PC-9 (cell line): Measurements from ENCODE around the gene TMEM271. TPM values are rescaled to one million over a fixed set of nuclear protein-coding genes. Genes with fewer than 3 reads are reported as not detected.

Experiments
- BruUV-seq: library from RNA; stranded (reverse); fragments of 400-500 nt; replicated peaks from 2 replicates; lab custom pipeline; 2021; lab: Mats Ljungman, UMichigan
- CTCF ChIA-PET: fragments of 300-600 bp; sonication (Branson Sonifier 250); formaldehyde crosslinking; loops from one replicate; lab custom pipeline; 2022; ENCODE audit warnings: antibody characterized with exemption; lab: Charles Lee
- POLR2A ChIA-PET: fragments of 300-600 bp; sonication (Branson Sonifier 250); formaldehyde crosslinking; loops from one replicate; lab custom pipeline; 2022; ENCODE audit warnings: antibody characterized with exemption; ENCODE audit not compliant: unreplicated experiment; lab: Charles Lee
- DNase-seq, 2 experiments: peaks; one replicate each; pipeline versions ENCODE4 v3.0.0 to v3.0.0-alpha.2; 2015 to 2022; ENCODE audit warnings: mixed read lengths in 1 of 2
- H2AFZ ChIP-seq: fragments of 200-600 bp; sonication (generic); 2 replicates; pipeline ENCODE4 v1.8.1; 2017; ENCODE audit warnings: antibody characterized with exemption
- H3F3A ChIP-seq: fragments of 200-600 bp; sonication (generic); 2 replicates; pipeline ENCODE4 v1.8.1; 2017; ENCODE audit warnings: antibody characterized with exemption, mild to moderate bottlenecking, low read depth; ENCODE audit not compliant: insufficient read depth
- H3K27ac ChIP-seq: fragments of 200-600 bp; sonication (generic); 2 replicates; pipeline ENCODE4 v1.6.1; 2016; ENCODE audit warnings: mixed run types
- H3K27me3 ChIP-seq: fragments of 200-600 bp; sonication (generic); 2 replicates; pipeline ENCODE4 v1.6.1; 2016; ENCODE audit warnings: low read depth, mixed run types; ENCODE audit not compliant: insufficient read depth
- H3K36me3 ChIP-seq: fragments of 200-600 bp; sonication (generic); 2 replicates; pipeline ENCODE4 v1.6.1; 2016; ENCODE audit warnings: low read depth, mixed run types
- H3K4me1 ChIP-seq: fragments of 200-600 bp; sonication (generic); replicated peaks from 2 replicates; pipeline ENCODE4 v1.6.1; 2016; ENCODE audit warnings: mixed run types; ENCODE audit not compliant: insufficient read depth
- H3K4me2 ChIP-seq: fragments of 200-600 bp; sonication (generic); 2 replicates; pipeline ENCODE4 v1.6.1; 2017; ENCODE audit warnings: mixed run types
- H3K4me3 ChIP-seq: fragments of 200-600 bp; sonication (generic); 2 replicates; pipeline ENCODE4 v1.6.1; 2016; ENCODE audit warnings: mixed run types
- H3K79me2 ChIP-seq: fragments of 200-600 bp; sonication (generic); 2 replicates; pipeline ENCODE4 v1.6.1; 2017; ENCODE audit warnings: low read depth, mixed run types
- H3K9me2 ChIP-seq: fragments of 200-600 bp; sonication (generic); 2 replicates; pipeline ENCODE4 v1.8.1; 2017; ENCODE audit warnings: mild to moderate bottlenecking; ENCODE audit not compliant: insufficient read depth
- H3K9me3 ChIP-seq: fragments of 200-600 bp; sonication (generic); 2 replicates; pipeline ENCODE4 v1.8.1; 2016; ENCODE audit warnings: low read depth; ENCODE audit not compliant: insufficient read depth
- H4K20me1 ChIP-seq: fragments of 200-600 bp; sonication (generic); 2 replicates; pipeline ENCODE4 v1.8.1; 2017; ENCODE audit not compliant: insufficient read depth
- CTCF ChIP-seq: fragments of 200-600 bp; sonication (generic); conservative IDR thresholded peaks from 2 replicates; pipeline ENCODE4 v1.6.1; 2017; ENCODE audit warnings: mixed run types, antibody characterized with exemption, mild to moderate bottlenecking, moderate library complexity
- EZH2 ChIP-seq: fragments of 200-600 bp; sonication (generic); IDR thresholded peaks from 2 replicates; pipeline ENCODE4 v1.8.0; 2017; ENCODE audit warnings: antibody characterized with exemption, low read depth
- intact Hi-C: fragments of 100-400 bp; cut with micrococcal nuclease; formaldehyde crosslinking; loops from one replicate; pipeline ENCODE4 v1.10.0; 2022; ENCODE audit not compliant: unreplicated experiment
- total RNA-seq: library from RNA; stranded (reverse); gene quantifications from 2 replicates; pipeline ENCODE4 v1.2.3, GENCODE V29; 2021

Gene TMEM271
- total RNA-seq, 1 experiment from 2014 or later, result not detected

- H3K9me3 ChIP-seq, result peaks cover 6% of the 10 kb centered on the region; the same call in 1 of the 2 replicates
- POLR2A ChIA-PET, result no interaction called here
- no peaks in the 10 kb centered on the region; the same call in 1 of the 2 replicates for H3K9me2 ChIP-seq
- no peaks in the 10 kb centered on the region; the same call in 1 of the 2 replicates for H4K20me1 ChIP-seq
- H3K27ac ChIP-seq, result no peak overlapping the region
- no peaks in the 10 kb centered on the region for H3K4me1 ChIP-seq
- CTCF ChIA-PET, result no interaction called here
- intact Hi-C loops, result no loop called here
- peaks cover 62% of the 10 kb centered on the region for H3K27me3 ChIP-seq
- H3K79me2 ChIP-seq, result no peaks in the 10 kb centered on the region
- H3K4me3 ChIP-seq, result no peak overlapping the region
- TF ChIP-seq CTCF (no peak), EZH2 (no peak)
- BruUV-seq, result no TSS peak
- no peak for DNase-seq
- H3K4me2 ChIP-seq, result no peak overlapping the region
- no peaks in the 10 kb centered on the region for H3K36me3 ChIP-seq
- no peaks in the 10 kb centered on the region for H3F3A ChIP-seq
- H2AFZ ChIP-seq, result no peak overlapping the region
These were observed 5.1 kb upstream of the TMEM271 start for GRCh38 chr4:581181-581580.

GRCh38 chr4:579543-580175 lies 3.6 kb upstream of the TMEM271 start:
- Histone ChIP-seq H3K4me1 (no peaks in the 10 kb centered on the region), H3K36me3 (no peaks in the 10 kb centered on the region), H3K27ac (no peak overlapping the region), H3K9me3 (peaks cover 6% of the 10 kb centered on the region; the same call in 1 of the 2 replicates), H3K27me3 (peaks cover 53% of the 10 kb centered on the region), H3K79me2 (no peaks in the 10 kb centered on the region), H3F3A (no peaks in the 10 kb centered on the region), H4K20me1 (no peaks in the 10 kb centered on the region), H3K4me3 (no peak overlapping the region), H3K4me2 (no peak overlapping the region), H2AFZ (no peak overlapping the region), H3K9me2 (no peaks in the 10 kb centered on the region; the same call in 1 of the 2 replicates)
- TF ChIP-seq EZH2 (no peak), CTCF (no peak)
- no TSS peak for BruUV-seq
- POLR2A ChIA-PET, result interaction anchor here (0.6 kb wide), 1 partner anchor 109 kb away, joined by 3 read pairs; no protein-coding TSS in a partner anchor
- intact Hi-C loops, result no loop called here
- CTCF ChIA-PET, result no interaction called here
- no peak for DNase-seq

- POLR2A ChIA-PET, result no interaction called here
- intact Hi-C loops, result no loop called here
- Histone ChIP-seq H3K36me3 (no peaks in the 10 kb centered on the region), H3K27ac (no peak overlapping the region), H3F3A (no peaks in the 10 kb centered on the region), H3K4me3 (no peak overlapping the region), H2AFZ (no peak overlapping the region), H3K27me3 (peaks cover 52% of the 10 kb centered on the region), H3K4me1 (no peaks in the 10 kb centered on the region), H3K9me2 (no peaks in the 10 kb centered on the region; the same call in 1 of the 2 replicates), H4K20me1 (no peaks in the 10 kb centered on the region), H3K9me3 (peaks cover 6% of the 10 kb centered on the region; the same call in 1 of the 2 replicates), H3K4me2 (no peak overlapping the region), H3K79me2 (no peaks in the 10 kb centered on the region)
- BruUV-seq, result no TSS peak
- TF ChIP-seq EZH2 (no peak), CTCF (no peak)
- DNase-seq, result no peak
- CTCF ChIA-PET, result interaction anchor here (0.6 kb wide), 1 partner anchor 81 kb away, joined by 3 read pairs; no protein-coding TSS in a partner anchor
These were observed 2.7 kb upstream of the TMEM271 start for GRCh38 chr4:578451-579443.
